Common myeloid progenitor, CD34-positive (primary cell): ENCODE results near the gene PIGU.
A peak's percentile ranks its signal among the peaks of the same experiment; 100 is the strongest.

Experiments
- CTCF ChIA-PET: fragments of 350-600 bp; sonication (Branson Sonifier 250); formaldehyde crosslinking; loops from one replicate; lab custom pipeline; 2021; ENCODE audit warnings: antibody characterized with exemption; lab: Charles Lee
- POLR2A ChIA-PET: fragments of 350-600 bp; sonication (Branson Sonifier 250); formaldehyde crosslinking; loops from one replicate; lab custom pipeline; 2021; ENCODE audit warnings: antibody characterized with exemption; lab: Charles Lee
- DNase-seq, 3 donors: peaks; one replicate each; pipeline versions ENCODE4 v3.0.0 to v3.0.0-alpha.2; 2013
- H3K27ac ChIP-seq, 2 experiments: 1 replicate in 1 of 2; 2 replicates in 1 of 2; pipeline ENCODE4 v1.7.0; 2013; ENCODE audit warnings: inconsistent platforms in 2 of 2, low read length in 2 of 2, mild to moderate bottlenecking in 2 of 2, low read depth in 1 of 2, moderate library complexity in 1 of 2; ENCODE audit not compliant: severe bottlenecking in 2 of 2, insufficient read depth in 1 of 2, poor library complexity in 1 of 2
- H3K27me3 ChIP-seq, 5 experiments: replicated peaks in 2 of 5; 1 replicate in 3 of 5; 2 replicates in 2 of 5; pipeline versions ENCODE4 v1.6.1 to v1.7.0; 2013; ENCODE audit warnings: low read length in 4 of 5, mild to moderate bottlenecking in 2 of 5, moderate library complexity in 2 of 5, inconsistent platforms in 1 of 5; ENCODE audit not compliant: insufficient read depth in 5 of 5, control insufficient read depth in 4 of 5
- H3K36me3 ChIP-seq, 4 experiments: 1 replicate in 2 of 4; 2 replicates in 2 of 4; pipeline versions ENCODE4 v1.6.1 to v1.7.0; 2013; ENCODE audit warnings: low read length in 3 of 4, control low read depth in 1 of 4, mild to moderate bottlenecking in 1 of 4; ENCODE audit not compliant: control insufficient read depth in 4 of 4, insufficient read depth in 4 of 4
- H3K4me1 ChIP-seq, 4 experiments: 1 replicate in 3 of 4; 2 replicates in 1 of 4; pipeline versions ENCODE4 v1.6.1 to v1.7.1; 2013; ENCODE audit warnings: low read length in 3 of 4, mild to moderate bottlenecking in 3 of 4, control low read depth in 1 of 4, inconsistent platforms in 1 of 4, moderate library complexity in 1 of 4; ENCODE audit not compliant: control insufficient read depth in 4 of 4, insufficient read depth in 4 of 4; ENCODE audit errors: control extremely low read depth in 1 of 4
- H3K4me3 ChIP-seq, 7 experiments: 1 replicate in 4 of 7; 2 replicates in 3 of 7; pipeline versions ENCODE4 v1.5.1 to v1.7.0; 2013; ENCODE audit warnings: mild to moderate bottlenecking in 7 of 7, low read length in 6 of 7, moderate library complexity in 6 of 7, inconsistent platforms in 2 of 7, low read depth in 2 of 7, control low read depth in 1 of 7; ENCODE audit not compliant: insufficient read depth in 4 of 7, control insufficient read depth in 1 of 7; ENCODE audit errors: extremely low read depth in 1 of 7
- H3K9me3 ChIP-seq, 5 experiments: 1 replicate in 4 of 5; 2 replicates in 1 of 5; pipeline versions ENCODE4 v1.6.1 to v1.7.1; 2013; ENCODE audit warnings: low read length in 4 of 5, mild to moderate bottlenecking in 2 of 5, inconsistent platforms in 1 of 5, low read depth in 1 of 5, moderate library complexity in 1 of 5; ENCODE audit not compliant: control insufficient read depth in 4 of 5, insufficient read depth in 2 of 5; ENCODE audit errors: control extremely low read depth in 1 of 5
- WGBS: methylation state at CpG from one replicate; pipeline ENCODE4 v1.1.5; 2013; ENCODE audit not compliant: insufficient coverage; 5-methylcytosine and 5-hydroxymethylcytosine counted together

Gene PIGU

GRCh38 chr20:34710861-34711574 lies 34.1 kb upstream of the PIGU start:
- 98% methylated on average over 7 of the region's 9 CpGs for WGBS
- ChIA-PET POLR2A (no interaction called here), CTCF (interaction anchor here (0.6 to 1.0 kb wide), 2 partner anchors 15 to 175 kb away, joined by 3 read pairs; no protein-coding TSS in a partner anchor)
- Histone ChIP-seq H3K36me3 (peaks cover 0 to 21% (median 7%) of the 10 kb centered on the region in 4 experiments), H3K4me3 (no peak overlapping the region), H3K9me3 (no peaks in the 10 kb centered on the region), H3K4me1 (peaks cover 0 to 23% (median 18%) of the 10 kb centered on the region in 4 experiments), H3K27me3 (peaks cover 0 to 5% (median 0%) of the 10 kb centered on the region in 5 experiments), H3K27ac (no peak overlapping the region)
- peak in 2 of 3 donors; percentile 14 to 21 for DNase-seq

DNA sequence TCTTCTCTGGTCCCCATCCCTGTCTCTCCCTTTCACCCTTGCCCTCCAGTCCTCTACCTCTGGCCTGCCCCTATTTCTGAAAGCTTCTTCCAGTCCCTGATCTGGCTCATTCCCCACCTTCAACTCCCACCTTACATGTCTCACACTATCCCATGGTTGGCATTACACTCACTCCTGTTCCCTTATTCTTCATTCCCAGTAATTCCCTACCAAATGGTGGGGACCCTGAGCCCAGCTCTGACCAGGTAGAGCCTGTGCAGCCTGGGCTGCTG lies 33.6 kb upstream of the PIGU start:
- H3K9me3 ChIP-seq, result no peaks in the 10 kb centered on the region
- no peak overlapping the region for H3K27ac ChIP-seq
- POLR2A ChIA-PET, result interaction anchor here (0.6 kb wide), 1 partner anchor 306 kb away, joined by 3 read pairs; no protein-coding TSS in a partner anchor
- H3K36me3 ChIP-seq, result peaks cover 0 to 20% (median 6%) of the 10 kb centered on the region in 4 experiments
- H3K4me1 ChIP-seq, result peaks cover 0 to 23% (median 18%) of the 10 kb centered on the region in 4 experiments
- peaks cover 0 to 7% (median 0%) of the 10 kb centered on the region in 5 experiments for H3K27me3 ChIP-seq
- CTCF ChIA-PET, result interaction anchor here (0.6 kb wide), 1 partner anchor 174 kb away, joined by 3 read pairs; no protein-coding TSS in a partner anchor
- no peak for DNase-seq
- peak overlapping the region in 3 of 7 experiments; percentile 78 to 85 (median 80) for H3K4me3 ChIP-seq

DNA sequence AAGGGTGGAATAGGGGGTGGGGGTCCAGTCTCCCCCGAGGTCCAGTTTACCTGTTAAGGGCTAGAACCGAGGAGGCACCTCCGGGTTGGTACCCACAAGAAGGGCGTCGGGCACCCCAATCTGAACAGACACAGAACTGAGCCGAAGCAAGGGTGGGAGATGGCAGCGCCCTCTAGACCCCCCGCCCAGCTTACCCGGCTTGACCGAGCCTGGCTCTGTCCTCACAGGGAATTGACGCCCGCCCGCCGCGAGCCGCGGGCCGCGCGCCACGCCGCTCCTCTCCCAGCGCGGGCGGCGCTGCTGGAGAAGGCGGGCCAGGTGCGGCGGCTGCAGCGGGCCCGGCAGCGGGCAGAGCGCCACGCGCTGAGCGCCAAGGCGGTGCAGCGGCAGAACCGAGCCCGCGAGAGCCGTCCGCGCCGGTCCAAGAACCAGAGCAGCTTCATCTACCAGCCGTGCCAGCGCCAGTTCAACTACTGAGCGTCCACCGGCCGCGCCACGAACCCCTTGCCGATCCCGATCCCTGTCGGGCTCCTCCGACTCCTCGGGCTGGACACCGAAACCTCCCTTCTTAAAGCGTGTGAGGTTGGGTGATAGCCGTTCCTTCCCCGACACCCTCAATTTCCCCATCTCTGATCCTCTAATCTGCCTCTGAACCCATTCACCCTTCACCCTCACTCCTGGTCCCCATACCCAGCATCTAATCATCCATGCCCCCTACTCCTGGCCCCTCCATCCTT lies 33.1 kb upstream of the PIGU start:
- peaks cover 0 to 15% (median 2%) of the 10 kb centered on the region in 4 experiments for H3K36me3 ChIP-seq
- ChIA-PET CTCF (interaction anchor here (0.6 to 1.5 kb wide), 3 partner anchors 170 to 232 kb away, joined by 3 to 4 read pairs (median 3); no protein-coding TSS in a partner anchor), POLR2A (interaction anchor here (0.6 to 1.4 kb wide), 3 partner anchors 148 to 306 kb away, joined by 3 to 5 read pairs (median 3); no protein-coding TSS in a partner anchor)
- H3K27me3 ChIP-seq, result peaks cover 0 to 7% (median 0%) of the 10 kb centered on the region in 5 experiments
- peak overlapping the region; percentile 69 to 85 (median 78) for H3K4me3 ChIP-seq
- peak; percentile 66 to 85 (median 73) for DNase-seq
- H3K9me3 ChIP-seq, result no peaks in the 10 kb centered on the region
- H3K27ac ChIP-seq, result peak overlapping the region in 1 of 2 experiments; percentile 74
- peaks cover 0 to 24% (median 19%) of the 10 kb centered on the region in 4 experiments for H3K4me1 ChIP-seq
- 4% methylated on average over 57 of the region's 61 CpGs for WGBS

GRCh38 chr20:34709044-34709830 lies 32.3 kb upstream of the PIGU start:
- ChIA-PET CTCF (interaction anchor here (0.7 to 1.9 kb wide), 6 partner anchors 22 to 232 kb away, joined by 3 to 7 read pairs (median 3); partner anchors contain the start of gene PIGU), POLR2A (interaction anchor here (0.6 to 1.4 kb wide), 3 partner anchors 147 to 334 kb away, joined by 3 to 5 read pairs (median 4); no protein-coding TSS in a partner anchor)
- Histone ChIP-seq H3K4me1 (peaks cover 0 to 29% (median 23%) of the 10 kb centered on the region in 4 experiments), H3K4me3 (peak overlapping the region; percentile 69 to 85 (median 78)), H3K27me3 (peaks cover 0 to 7% (median 0%) of the 10 kb centered on the region in 5 experiments), H3K36me3 (peaks cover 0 to 8% (median under 1%) of the 10 kb centered on the region in 4 experiments), H3K27ac (peak overlapping the region in 1 of 2 experiments; percentile 74), H3K9me3 (no peaks in the 10 kb centered on the region)
- peak; percentile 80 to 93 (median 85) for DNase-seq
- under 1% methylated on average over 27 of the region's 64 CpGs for WGBS

GRCh38 chr20:34708621-34709043 lies 31.7 kb upstream of the PIGU start:
- WGBS, result under 1% methylated on average over 10 of the region's 22 CpGs
- POLR2A ChIA-PET, result interaction anchor here (0.6 to 1.4 kb wide), 3 partner anchors 147 to 334 kb away, joined by 3 to 5 read pairs (median 4); no protein-coding TSS in a partner anchor
- H3K36me3 ChIP-seq, result peaks cover 0 to 4% (median 0%) of the 10 kb centered on the region in 4 experiments
- no peaks in the 10 kb centered on the region for H3K9me3 ChIP-seq
- H3K4me3 ChIP-seq, result peak overlapping the region; percentile 69 to 85 (median 78)
- peak; percentile 65 to 74 (median 74) for DNase-seq
- peaks cover 0 to 30% (median 26%) of the 10 kb centered on the region in 4 experiments for H3K4me1 ChIP-seq
- H3K27ac ChIP-seq, result no peak overlapping the region
- peaks cover 0 to 7% (median 0%) of the 10 kb centered on the region in 5 experiments for H3K27me3 ChIP-seq
- CTCF ChIA-PET, result interaction anchor here (0.9 to 4.3 kb wide), 15 partner anchors 10 to 176 kb away, joined by 3 to 27 read pairs (median 5); no protein-coding TSS in a partner anchor
